Measurements from ENCODE around the gene CNEP1R1.
A peak's percentile ranks its signal among the peaks of the same experiment; 100 is the strongest.

The CNEP1R1 gene

GRCh38 chr16:50065624-50066481 is 40.8 kb downstream of the CNEP1R1 start, which contains the start of gene HEATR3:
HEATR3 (plus strand) TSS chr16:50065970; CDS start chr16:50066132, 162 bp downstream.
- peak; percentile 85 for DNase-seq

- no peak for DNase-seq
These were observed 41.7 kb downstream of the CNEP1R1 start for GRCh38 chr16:50066482-50067289.

GRCh38 chr16:50067290-50067853 is 42.3 kb downstream of the CNEP1R1 start:
- DNase-seq = peak; percentile 12

GRCh38 chr16:50068550-50068949 is 43.5 kb downstream of the CNEP1R1 start:
- DNase-seq = no peak

GRCh38 chr16:50069060-50069459 is 44.0 kb downstream of the CNEP1R1 start:
- no peak for DNase-seq

GRCh38 chr16:50071075-50071671 is 46.1 kb downstream of the CNEP1R1 start:
- no peak for DNase-seq

GRCh38 chr16:50072730-50073129 is 47.7 kb downstream of the CNEP1R1 start:
- DNase-seq = no peak

GRCh38 chr16:50079397-50080140 is 54.5 kb downstream of the CNEP1R1 start:
- no peak for DNase-seq

- no peak for DNase-seq
These were observed 56.5 kb downstream of the CNEP1R1 start for GRCh38 chr16:50081428-50082018.

GRCh38 chr16:50083996-50084395 is 59.0 kb downstream of the CNEP1R1 start:
- DNase-seq = no peak

- DNase-seq = no peak
These were observed 61.2 kb downstream of the CNEP1R1 start for GRCh38 chr16:50086176-50086575.
